ENCODE data around the gene TMEM134. TPM values are rescaled to one million over a fixed set of nuclear protein-coding genes. Genes with fewer than 3 reads are reported as not detected.
A peak's percentile ranks its signal among the peaks of the same experiment; 100 is the strongest.

TMEM134 gene
- polyA plus RNA-seq, 4 donors: 70.3 to 119 (median 71.2) TPM

DNA sequence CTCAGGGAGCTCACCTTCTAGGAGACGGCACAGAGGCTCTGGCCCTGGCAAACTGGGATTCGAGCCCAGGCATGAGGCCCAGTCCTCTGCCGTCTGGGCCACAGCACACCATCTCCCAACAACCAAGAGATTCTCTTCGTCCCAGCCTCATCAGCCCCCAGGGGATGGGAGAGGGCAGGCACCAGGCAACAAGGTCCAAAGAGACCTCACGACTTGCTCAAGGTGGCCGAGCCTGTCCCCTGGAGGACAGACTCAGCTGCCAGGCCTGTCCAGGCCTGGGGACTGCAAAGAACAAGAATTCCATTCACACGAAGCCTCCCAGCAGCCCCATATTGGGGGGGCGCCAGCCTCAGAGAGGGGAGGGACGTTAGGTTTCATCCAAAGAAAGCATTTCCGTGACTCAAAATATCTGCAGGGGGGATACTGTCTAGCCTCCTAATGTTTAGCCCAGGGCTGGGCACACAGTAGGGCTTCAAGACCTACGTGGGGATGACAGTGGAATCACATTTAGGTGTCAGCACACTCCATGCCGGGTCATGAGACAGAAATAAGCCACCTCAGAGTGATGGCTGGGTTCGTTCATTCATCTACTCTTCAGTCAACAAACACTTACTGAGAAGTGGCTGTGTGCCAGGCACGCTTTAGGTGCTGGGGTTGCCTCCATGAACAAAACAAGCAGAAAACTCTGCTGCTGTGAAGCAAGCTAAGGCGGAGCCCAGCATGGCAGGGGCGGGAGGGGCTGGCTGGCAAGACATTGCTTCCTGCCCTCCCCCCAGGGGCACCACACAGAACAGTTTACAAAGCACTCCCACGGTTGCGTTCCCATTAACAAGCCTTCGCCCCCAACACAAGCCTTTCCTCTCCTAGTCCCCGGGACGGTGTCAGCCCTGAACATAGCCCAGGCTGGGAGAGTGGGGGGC, 52.4 kb downstream of the TMEM134 start:
- Histone ChIP-seq H3K36me3 (ENCODE audit: control insufficient read depth in 3 of 3, insufficient read depth in 2 of 3, low read depth in 1 of 3, low read length in 3 of 3) (no peaks in the 10 kb centered on the region), H3K4me3 (ENCODE audit: low read depth in 1 of 3, low read length in 3 of 3) (no peak overlapping the region), H3K9me3 (ENCODE audit: control insufficient read depth in 2 of 2, insufficient read depth in 1 of 2, low read depth in 1 of 2, low read length in 1 of 2) (no peaks in the 10 kb centered on the region), H3K4me1 (ENCODE audit: control insufficient read depth in 3 of 3, insufficient read depth in 2 of 3, low read depth in 1 of 3, low read length in 2 of 3) (peaks cover 0 to 18% (median 2%) of the 10 kb centered on the region in 3 donors), H3K27ac (ENCODE audit: low read depth in 1 of 3, low read length in 2 of 3) (no peak overlapping the region), H3K27me3 (ENCODE audit: control insufficient read depth in 3 of 3, insufficient read depth in 3 of 3, low read length in 3 of 3) (peaks cover 0 to 8% (median 2%) of the 10 kb centered on the region in 3 donors)
- DNase-seq (no peak), FAIRE-seq (no peak)
- WGBS, 3 donors: 58 to 61% (median 60%) methylated on average over 21 of the region's 21 CpGs

DNA sequence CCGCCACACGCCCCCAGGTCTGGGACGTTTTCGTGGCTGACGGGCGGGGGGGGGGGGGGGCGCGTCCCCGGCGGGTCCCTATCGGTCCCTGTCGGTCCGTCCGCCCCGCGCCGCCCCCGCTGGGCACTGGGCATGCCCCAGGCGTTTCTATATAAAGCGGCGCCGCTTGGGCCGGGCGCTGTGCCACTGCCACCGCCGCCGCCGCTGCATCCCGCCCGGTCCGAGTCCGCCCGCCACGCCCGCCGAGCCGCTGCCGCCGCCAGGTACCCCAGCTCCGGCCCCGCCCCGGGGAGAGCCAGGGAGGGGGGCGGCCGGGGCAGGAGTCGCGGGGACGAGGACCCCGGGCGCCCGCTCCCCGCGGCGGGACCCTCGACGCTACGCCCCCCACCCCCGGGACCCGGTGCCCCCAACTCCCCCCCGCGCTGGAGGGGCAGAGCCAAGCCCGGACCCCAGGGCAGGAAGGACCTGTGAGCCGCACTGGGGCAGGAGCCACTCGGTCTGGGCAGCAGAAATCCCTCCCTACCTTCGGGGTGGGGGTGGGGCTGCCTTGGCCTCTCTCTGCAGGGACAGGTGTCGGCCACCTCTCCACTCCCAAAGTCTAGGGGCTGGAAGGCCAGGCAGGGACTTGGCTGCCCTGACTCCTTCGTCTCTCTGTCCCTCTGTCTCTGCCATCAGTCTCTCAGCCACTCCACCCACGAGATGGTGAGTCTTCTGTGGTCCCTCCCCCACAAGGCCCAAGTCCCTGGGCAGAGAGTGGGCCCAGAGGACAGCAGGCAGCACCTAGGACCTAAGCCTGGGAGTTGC, 53.3 kb downstream of the TMEM134 start, which contains the start of gene CARNS1:
TSS of gene CARNS1 (plus strand) at position 178 of the 804 bp plus-strand sequence. CDS start at position 700, 522 bp downstream.
- WGBS, 3 donors: 3 to 9% (median 6%) methylated on average over 37 to 67 of the region's 67 CpGs
- Histone ChIP-seq H3K36me3 (ENCODE audit: control insufficient read depth in 3 of 3, insufficient read depth in 2 of 3, low read depth in 1 of 3, low read length in 3 of 3) (no peaks in the 10 kb centered on the region), H3K27me3 (ENCODE audit: control insufficient read depth in 3 of 3, insufficient read depth in 3 of 3, low read length in 3 of 3) (peaks cover 0 to 15% (median 2%) of the 10 kb centered on the region in 3 donors), H3K9me3 (ENCODE audit: control insufficient read depth in 2 of 2, insufficient read depth in 1 of 2, low read depth in 1 of 2, low read length in 1 of 2) (no peaks in the 10 kb centered on the region), H3K27ac (ENCODE audit: low read depth in 1 of 3, low read length in 2 of 3) (no peak within 1 kb of the TSS), H3K4me3 (ENCODE audit: low read depth in 1 of 3, low read length in 3 of 3) (peak within 1 kb of the TSS in 1 of 3 donors; percentile 26), H3K4me1 (ENCODE audit: control insufficient read depth in 3 of 3, insufficient read depth in 2 of 3, low read depth in 1 of 3, low read length in 2 of 3) (peaks cover 0 to 24% (median 2%) of the 10 kb centered on the region in 3 donors)
- DNase-seq (no peak), FAIRE-seq (no peak)

DNA sequence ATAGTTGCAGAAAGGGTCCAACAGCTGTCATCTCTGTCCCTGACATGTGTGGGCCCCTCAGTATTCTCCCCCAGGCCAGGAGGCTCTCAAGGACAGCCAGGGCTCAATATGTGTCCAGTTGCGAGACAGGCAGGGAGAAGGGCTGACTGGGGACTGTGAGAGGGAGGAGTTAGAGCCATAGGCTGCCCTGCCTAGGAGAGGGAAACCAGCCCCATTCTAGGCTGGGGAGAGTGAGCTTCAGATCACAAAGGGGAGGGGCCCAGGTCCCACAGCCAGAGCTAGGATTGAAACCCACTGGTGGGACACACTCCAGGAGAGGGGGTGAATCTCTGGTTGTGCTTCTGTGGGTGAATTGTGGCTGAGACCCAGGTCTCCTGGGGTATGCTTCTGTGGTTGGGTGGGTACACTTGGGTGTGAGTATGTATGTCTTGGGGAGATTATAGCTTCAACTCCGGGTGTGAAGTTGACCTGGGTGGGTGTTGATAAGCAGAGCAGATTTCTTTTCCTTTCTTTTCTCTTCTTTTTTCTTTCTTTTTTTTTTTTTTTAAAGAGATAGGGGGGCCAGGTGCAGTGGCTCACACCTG, 55.7 kb downstream of the TMEM134 start:
- FAIRE-seq (no peak), DNase-seq (no peak)
- Histone ChIP-seq H3K27me3 (ENCODE audit: control insufficient read depth in 3 of 3, insufficient read depth in 3 of 3, low read length in 3 of 3) (peaks cover 0 to 18% (median 2%) of the 10 kb centered on the region in 3 donors), H3K36me3 (ENCODE audit: control insufficient read depth in 3 of 3, insufficient read depth in 2 of 3, low read depth in 1 of 3, low read length in 3 of 3) (no peaks in the 10 kb centered on the region), H3K4me3 (ENCODE audit: low read depth in 1 of 3, low read length in 3 of 3) (no peak overlapping the region), H3K27ac (ENCODE audit: low read depth in 1 of 3, low read length in 2 of 3) (no peak overlapping the region), H3K4me1 (ENCODE audit: control insufficient read depth in 3 of 3, insufficient read depth in 2 of 3, low read depth in 1 of 3, low read length in 2 of 3) (peaks cover 0 to 21% (median 2%) of the 10 kb centered on the region in 3 donors), H3K9me3 (ENCODE audit: control insufficient read depth in 2 of 2, insufficient read depth in 1 of 2, low read depth in 1 of 2, low read length in 1 of 2) (no peaks in the 10 kb centered on the region)
- 39 to 66% (median 50%) methylated on average over 2 of the region's 2 CpGs for WGBS, 3 donors

DNA sequence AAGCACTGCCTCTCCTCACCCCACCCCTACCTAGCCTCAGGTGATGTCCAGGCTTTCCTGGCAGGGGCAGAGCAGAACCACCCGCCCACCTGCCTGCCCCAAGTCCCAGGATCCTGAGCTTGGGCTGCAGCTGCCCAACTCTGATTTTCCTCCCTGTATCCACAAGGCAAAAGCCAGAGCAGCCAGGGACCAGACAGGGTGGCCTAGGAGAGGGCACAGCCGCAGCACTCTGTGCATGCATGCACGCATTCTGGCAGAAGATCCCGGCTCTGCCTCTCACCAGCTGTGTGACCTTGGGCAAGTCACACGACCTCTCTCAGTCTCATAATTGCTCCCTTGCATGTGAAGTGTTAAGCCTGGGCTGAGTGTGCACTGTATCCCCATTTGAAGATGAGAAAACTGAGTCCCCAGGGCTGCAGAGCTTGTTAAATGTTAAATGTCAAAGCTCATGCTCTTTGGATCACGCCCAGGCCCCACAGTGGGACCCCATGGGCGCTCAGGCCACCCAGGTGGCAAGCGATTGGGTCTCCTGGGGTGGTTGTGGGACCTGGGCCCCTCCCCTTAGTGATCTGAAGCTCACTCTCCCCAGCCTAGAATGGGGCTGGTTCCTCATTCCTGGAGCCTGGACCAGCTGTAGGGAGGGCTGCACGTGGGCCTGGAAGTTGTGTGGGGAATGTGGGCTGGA, 56.4 kb downstream of the TMEM134 start:
- H3K27ac ChIP-seq (ENCODE audit: low read depth in 1 of 3, low read length in 2 of 3): no peak overlapping the region
- H3K27me3 ChIP-seq (ENCODE audit: control insufficient read depth in 3 of 3, insufficient read depth in 3 of 3, low read length in 3 of 3): peaks cover 0 to 18% (median 2%) of the 10 kb centered on the region in 3 donors
- DNase-seq (no peak), FAIRE-seq (no peak)
- H3K4me1 ChIP-seq (ENCODE audit: control insufficient read depth in 3 of 3, insufficient read depth in 2 of 3, low read depth in 1 of 3, low read length in 2 of 3): peaks cover 0 to 21% (median 2%) of the 10 kb centered on the region in 3 donors
- H3K4me3 ChIP-seq (ENCODE audit: low read depth in 1 of 3, low read length in 3 of 3): no peak overlapping the region
- H3K9me3 ChIP-seq (ENCODE audit: control insufficient read depth in 2 of 2, insufficient read depth in 1 of 2, low read depth in 1 of 2, low read length in 1 of 2): no peaks in the 10 kb centered on the region
- no peaks in the 10 kb centered on the region for H3K36me3 ChIP-seq (ENCODE audit: control insufficient read depth in 3 of 3, insufficient read depth in 2 of 3, low read depth in 1 of 3, low read length in 3 of 3)
- WGBS, 3 donors: 54 to 72% (median 55%) methylated on average over 9 of the region's 9 CpGs

DNA sequence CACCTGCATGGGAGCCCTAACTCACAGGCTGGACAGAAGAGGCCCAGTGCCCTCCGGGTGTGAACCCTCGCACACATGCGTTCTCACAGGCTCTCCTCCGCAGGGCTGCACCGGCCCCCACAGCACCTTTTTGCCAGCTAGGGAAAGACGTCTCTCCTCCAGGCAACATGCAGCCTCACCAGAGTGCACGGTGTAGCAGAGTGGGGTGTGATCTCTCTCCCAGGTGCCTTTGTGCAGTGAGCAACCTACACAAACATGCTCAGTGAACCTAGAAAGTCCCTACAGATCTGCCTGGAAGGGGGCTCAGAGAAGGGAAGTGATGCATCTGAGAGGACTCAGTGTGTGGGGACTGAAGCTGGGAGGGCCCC, 57.3 kb downstream of the TMEM134 start:
- DNase-seq (no peak), FAIRE-seq (no peak)
- H3K27me3 ChIP-seq (ENCODE audit: control insufficient read depth in 3 of 3, insufficient read depth in 3 of 3, low read length in 3 of 3): peaks cover 0 to 18% (median 2%) of the 10 kb centered on the region in 3 donors
- WGBS, 3 donors: 30 to 60% (median 50%) methylated on average over 7 of the region's 7 CpGs
- no peaks in the 10 kb centered on the region for H3K36me3 ChIP-seq (ENCODE audit: control insufficient read depth in 3 of 3, insufficient read depth in 2 of 3, low read depth in 1 of 3, low read length in 3 of 3)
- H3K27ac ChIP-seq (ENCODE audit: low read depth in 1 of 3, low read length in 2 of 3): no peak overlapping the region
- no peak overlapping the region for H3K4me3 ChIP-seq (ENCODE audit: low read depth in 1 of 3, low read length in 3 of 3)
- H3K4me1 ChIP-seq (ENCODE audit: control insufficient read depth in 3 of 3, insufficient read depth in 2 of 3, low read depth in 1 of 3, low read length in 2 of 3): peaks cover 0 to 21% (median 2%) of the 10 kb centered on the region in 3 donors
- H3K9me3 ChIP-seq (ENCODE audit: control insufficient read depth in 2 of 2, insufficient read depth in 1 of 2, low read depth in 1 of 2, low read length in 1 of 2): no peaks in the 10 kb centered on the region

Other genes starting within 250 kb of the TMEM134 start
- 100 to 1,000 TPM in 2 of 4 donors, 10 to 100 TPM in 2; 78.3 to 153 (median 102) TPM for gene GRK2, start 202.8 kb downstream of the TMEM134 start, polyA plus RNA-seq
- gene ANKRD13D, start 179.9 kb downstream of the TMEM134 start, polyA plus RNA-seq: 10 to 100 TPM in 3 of 4 donors, 1 to 10 TPM in 1; 7.8 to 26.0 (median 20.1) TPM
- 10 to 100 TPM; 27.5 to 55.2 (median 32.7) TPM for gene SSH3, start 165.7 kb downstream of the TMEM134 start, polyA plus RNA-seq
- 100 to 1,000 TPM; 137 to 492 (median 310) TPM for gene POLD4, start 115.7 kb downstream of the TMEM134 start, polyA plus RNA-seq
- 1 to 10 TPM in 3 of 4 donors, not detected in 1; 1.4 to 6.3 (median 3.0) TPM for gene CLCF1, start 95.7 kb downstream of the TMEM134 start, polyA plus RNA-seq
- 10 to 100 TPM; 19.5 to 88.3 (median 40.7) TPM for gene RAD9A, start 77.3 kb downstream of the TMEM134 start, polyA plus RNA-seq
- 100 to 1,000 TPM; 123 to 211 (median 187) TPM for gene PPP1CA, start 67.4 kb downstream of the TMEM134 start, polyA plus RNA-seq
- gene TBC1D10C, start 65.2 kb downstream of the TMEM134 start, polyA plus RNA-seq: 10 to 100 TPM in 1 of 4 donors, 1 to 10 TPM in 3; 2.5 to 18.1 (median 4.1) TPM
- gene CARNS1, start 53.6 kb downstream of the TMEM134 start, polyA plus RNA-seq: under 1 TPM in 2 of 4 donors, not detected in 2; 0.40 to 0.84 TPM
- gene RPS6KB2, start 40.8 kb downstream of the TMEM134 start, polyA plus RNA-seq: 10 to 100 TPM; 39.0 to 88.1 (median 74.3) TPM
- gene PTPRCAP, start 31.6 kb downstream of the TMEM134 start, polyA plus RNA-seq: 10 to 100 TPM in 3 of 4 donors, 1 to 10 TPM in 1; 7.5 to 34.6 (median 15.9) TPM
- 100 to 1,000 TPM; 106 to 208 (median 133) TPM for gene CORO1B, start 25.8 kb downstream of the TMEM134 start, polyA plus RNA-seq
- gene GPR152, start 16.5 kb downstream of the TMEM134 start, polyA plus RNA-seq: under 1 TPM in 1 of 4 donors, not detected in 3; 0.04 TPM
- 1 to 10 TPM in 1 of 4 donors, under 1 TPM in 2, not detected in 1; 0.27 to 1.1 (median 0.41) TPM for gene CABP4, start 13.9 kb downstream of the TMEM134 start, polyA plus RNA-seq
- 100 to 1,000 TPM in 1 of 4 donors, 10 to 100 TPM in 3; 45.7 to 102 (median 79.6) TPM for gene AIP, start 13.8 kb upstream of the TMEM134 start, polyA plus RNA-seq
- 10 to 100 TPM; 31.2 to 42.1 (median 35.9) TPM for gene PITPNM1, start 36.1 kb upstream of the TMEM134 start, polyA plus RNA-seq
- 100 to 1,000 TPM in 2 of 4 donors, 10 to 100 TPM in 2; 80.0 to 108 (median 97.5) TPM for gene CDK2AP2, start 38.9 kb upstream of the TMEM134 start, polyA plus RNA-seq
- not detected for gene CABP2, start 54.2 kb upstream of the TMEM134 start, polyA plus RNA-seq
- 1,000 to 10,000 TPM in 2 of 4 donors, 100 to 1,000 TPM in 2; 714 to 1,471 (median 1,003) TPM for gene GSTP1, start 114.6 kb upstream of the TMEM134 start, polyA plus RNA-seq
- 100 to 1,000 TPM; 170 to 361 (median 249) TPM for gene NDUFV1, start 137.7 kb upstream of the TMEM134 start, polyA plus RNA-seq
- gene NUDT8, start 160.7 kb upstream of the TMEM134 start, polyA plus RNA-seq: 10 to 100 TPM; 11.7 to 67.1 (median 45.7) TPM
- 10 to 100 TPM in 3 of 4 donors, 1 to 10 TPM in 1; 4.3 to 69.4 (median 27.9) TPM for gene TBX10, start 170.5 kb upstream of the TMEM134 start, polyA plus RNA-seq
- 100 to 1,000 TPM in 2 of 4 donors, 10 to 100 TPM in 2; 36.6 to 271 (median 125) TPM for gene ACY3, start 181.5 kb upstream of the TMEM134 start, polyA plus RNA-seq
- under 1 TPM in 2 of 4 donors, not detected in 2; 0.03 to 0.12 TPM for gene ALDH3B2, start 205.4 kb upstream of the TMEM134 start, polyA plus RNA-seq